ENCODE results near the gene ARHGEF16. TPM values are rescaled to one million over a fixed set of nuclear protein-coding genes. Genes with fewer than 3 reads are reported as not detected.

Gene ARHGEF16
- total RNA-seq, 1 donor from 2014 or later = 21.6 TPM

GRCh38 chr1:3461934-3462275 is 7.4 kb downstream of the ARHGEF16 start:
- no peak overlapping the region for H3K4me3 ChIP-seq (ENCODE audit: low read depth, low read length)
- no peaks in the 10 kb centered on the region for H3K27me3 ChIP-seq (ENCODE audit: control insufficient read depth, insufficient read depth, low read length)
- TF ChIP-seq CTCF (IDR thresholded peaks at IDR 0.05; ENCODE audit: insufficient read depth, low read length, severe bottlenecking) = no peak
- FAIRE-seq = no peak
- no peak for DNase-seq (ENCODE audit: low read depth)
- peaks cover 2% of the 10 kb centered on the region for H3K36me3 ChIP-seq (ENCODE audit: control insufficient read depth, insufficient read depth, low read length)

- Histone ChIP-seq H3K27me3 (ENCODE audit: control insufficient read depth, insufficient read depth, low read length) (no peaks in the 10 kb centered on the region), H3K4me3 (ENCODE audit: low read depth, low read length) (no peak overlapping the region), H3K36me3 (ENCODE audit: control insufficient read depth, insufficient read depth, low read length) (peaks cover 2% of the 10 kb centered on the region)
- TF ChIP-seq CTCF (IDR thresholded peaks at IDR 0.05; ENCODE audit: insufficient read depth, low read length, severe bottlenecking) = no peak
- FAIRE-seq (no peak), DNase-seq (ENCODE audit: low read depth) (no peak)
Measured at GRCh38 chr1:3462356-3463012, 8.0 kb downstream of the ARHGEF16 start.

GRCh38 chr1:3463013-3463385 is 8.5 kb downstream of the ARHGEF16 start:
- Histone ChIP-seq H3K4me3 (ENCODE audit: low read depth, low read length) (no peak overlapping the region), H3K36me3 (ENCODE audit: control insufficient read depth, insufficient read depth, low read length) (peaks cover 2% of the 10 kb centered on the region), H3K27me3 (ENCODE audit: control insufficient read depth, insufficient read depth, low read length) (no peaks in the 10 kb centered on the region)
- TF ChIP-seq CTCF (IDR thresholded peaks at IDR 0.05; ENCODE audit: insufficient read depth, low read length, severe bottlenecking) = no peak
- no peak for DNase-seq (ENCODE audit: low read depth)
- FAIRE-seq = no peak

GRCh38 chr1:3463408-3463863 is 9.0 kb downstream of the ARHGEF16 start:
- FAIRE-seq = no peak
- no peak for DNase-seq (ENCODE audit: low read depth)
- H3K36me3 ChIP-seq (ENCODE audit: control insufficient read depth, insufficient read depth, low read length) = peaks cover 3% of the 10 kb centered on the region
- no peaks in the 10 kb centered on the region for H3K27me3 ChIP-seq (ENCODE audit: control insufficient read depth, insufficient read depth, low read length)
- TF ChIP-seq CTCF (IDR thresholded peaks at IDR 0.05; ENCODE audit: insufficient read depth, low read length, severe bottlenecking) = no peak
- no peak overlapping the region for H3K4me3 ChIP-seq (ENCODE audit: low read depth, low read length)

GRCh38 chr1:3463891-3464648 is 9.6 kb downstream of the ARHGEF16 start:
- no peak for DNase-seq (ENCODE audit: low read depth)
- Histone ChIP-seq H3K36me3 (ENCODE audit: control insufficient read depth, insufficient read depth, low read length) (peaks cover 3% of the 10 kb centered on the region), H3K27me3 (ENCODE audit: control insufficient read depth, insufficient read depth, low read length) (no peaks in the 10 kb centered on the region), H3K4me3 (ENCODE audit: low read depth, low read length) (no peak overlapping the region)
- no peak for TF ChIP-seq CTCF (IDR thresholded peaks at IDR 0.05; ENCODE audit: insufficient read depth, low read length, severe bottlenecking)
- FAIRE-seq = no peak
